Ishikawa (cell line): Measurements from ENCODE around the gene ELMO1.

Source experiments
- CEBPB ChIP-seq: IDR thresholded peaks from 2 replicates; pipeline ENCODE4 v1.6.1; 2012
- TF ChIP-seq, protein P1 (sequence below): IDR thresholded peaks from 2 replicates; pipeline ENCODE4 v1.6.1; 2012; ENCODE audit warnings: low read depth, mild to moderate bottlenecking
- TF ChIP-seq, protein P2 (sequence below): IDR thresholded peaks from 2 replicates; pipeline ENCODE4 v1.6.1; 2012

DNA sequence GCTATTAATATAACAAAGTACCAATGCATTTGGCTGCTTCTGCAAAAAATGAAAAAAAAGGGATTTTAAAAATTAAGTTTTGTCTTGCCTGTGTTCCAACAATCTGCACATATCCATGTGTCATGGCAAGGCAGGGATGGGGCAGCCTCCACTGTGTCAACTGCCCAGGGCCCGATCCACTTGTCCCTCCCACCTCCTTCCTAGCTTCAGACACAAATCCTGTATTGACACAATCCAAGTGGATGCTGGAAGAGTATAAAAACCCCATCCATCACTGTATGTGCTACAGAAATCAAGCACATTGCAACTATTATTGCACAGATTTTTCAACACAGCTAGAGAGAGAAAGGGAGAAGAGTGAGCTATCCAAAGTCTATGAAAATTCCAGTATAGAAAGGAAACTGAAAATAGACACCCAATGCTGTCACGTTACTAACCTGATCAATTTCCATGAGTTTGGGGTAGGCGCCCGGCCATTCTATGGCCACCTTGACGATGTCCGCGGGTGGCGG, 106.4 kb downstream of the ELMO1 start:
- TF ChIP-seq CEBPB, result no peak
- TF ChIP-seq, protein P1, sequence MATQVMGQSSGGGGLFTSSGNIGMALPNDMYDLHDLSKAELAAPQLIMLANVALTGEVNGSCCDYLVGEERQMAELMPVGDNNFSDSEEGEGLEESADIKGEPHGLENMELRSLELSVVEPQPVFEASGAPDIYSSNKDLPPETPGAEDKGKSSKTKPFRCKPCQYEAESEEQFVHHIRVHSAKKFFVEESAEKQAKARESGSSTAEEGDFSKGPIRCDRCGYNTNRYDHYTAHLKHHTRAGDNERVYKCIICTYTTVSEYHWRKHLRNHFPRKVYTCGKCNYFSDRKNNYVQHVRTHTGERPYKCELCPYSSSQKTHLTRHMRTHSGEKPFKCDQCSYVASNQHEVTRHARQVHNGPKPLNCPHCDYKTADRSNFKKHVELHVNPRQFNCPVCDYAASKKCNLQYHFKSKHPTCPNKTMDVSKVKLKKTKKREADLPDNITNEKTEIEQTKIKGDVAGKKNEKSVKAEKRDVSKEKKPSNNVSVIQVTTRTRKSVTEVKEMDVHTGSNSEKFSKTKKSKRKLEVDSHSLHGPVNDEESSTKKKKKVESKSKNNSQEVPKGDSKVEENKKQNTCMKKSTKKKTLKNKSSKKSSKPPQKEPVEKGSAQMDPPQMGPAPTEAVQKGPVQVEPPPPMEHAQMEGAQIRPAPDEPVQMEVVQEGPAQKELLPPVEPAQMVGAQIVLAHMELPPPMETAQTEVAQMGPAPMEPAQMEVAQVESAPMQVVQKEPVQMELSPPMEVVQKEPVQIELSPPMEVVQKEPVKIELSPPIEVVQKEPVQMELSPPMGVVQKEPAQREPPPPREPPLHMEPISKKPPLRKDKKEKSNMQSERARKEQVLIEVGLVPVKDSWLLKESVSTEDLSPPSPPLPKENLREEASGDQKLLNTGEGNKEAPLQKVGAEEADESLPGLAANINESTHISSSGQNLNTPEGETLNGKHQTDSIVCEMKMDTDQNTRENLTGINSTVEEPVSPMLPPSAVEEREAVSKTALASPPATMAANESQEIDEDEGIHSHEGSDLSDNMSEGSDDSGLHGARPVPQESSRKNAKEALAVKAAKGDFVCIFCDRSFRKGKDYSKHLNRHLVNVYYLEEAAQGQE, result no peak
- TF ChIP-seq, protein P2, sequence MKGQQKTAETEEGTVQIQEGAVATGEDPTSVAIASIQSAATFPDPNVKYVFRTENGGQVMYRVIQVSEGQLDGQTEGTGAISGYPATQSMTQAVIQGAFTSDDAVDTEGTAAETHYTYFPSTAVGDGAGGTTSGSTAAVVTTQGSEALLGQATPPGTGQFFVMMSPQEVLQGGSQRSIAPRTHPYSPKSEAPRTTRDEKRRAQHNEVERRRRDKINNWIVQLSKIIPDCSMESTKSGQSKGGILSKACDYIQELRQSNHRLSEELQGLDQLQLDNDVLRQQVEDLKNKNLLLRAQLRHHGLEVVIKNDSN, result no peak
